Activated gamma-delta T cell treated with anti-CD3 and anti-CD28 coated beads, Interleukin-2, amount 50 U/mL, for 16 hours (primary cell): Measurements from ENCODE around the gene CLIP1.
A peak's percentile ranks its signal among the peaks of the same experiment; 100 is the strongest.
"Not testable (repeated sequence)": the region's sequence is repeated elsewhere in the genome, so short reads cannot be mapped to it uniquely, and the experiment has no call there.

Experiments
- DNase-seq: peaks from one replicate; pipeline ENCODE4 v3.0.0-alpha.2; 2020; ENCODE audit warnings: low read depth

Gene CLIP1

DNA sequence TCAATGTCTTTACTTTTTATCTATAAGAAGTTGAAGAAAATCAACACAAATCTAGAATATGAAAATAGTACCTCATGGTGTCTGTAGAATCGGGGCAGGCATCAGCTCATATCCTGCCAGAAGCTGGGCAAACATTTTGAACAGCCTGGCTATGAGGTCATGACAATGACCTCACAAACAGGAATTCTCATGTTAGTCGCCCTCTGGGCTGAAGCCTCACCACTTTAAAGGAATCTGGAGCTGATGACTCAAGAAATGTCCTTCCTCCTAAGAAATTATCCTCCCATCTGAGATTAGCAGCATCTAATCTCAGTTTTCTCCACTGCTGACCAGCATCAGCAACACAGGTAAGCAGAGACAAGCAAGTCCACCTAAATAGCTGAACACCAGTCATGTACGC is 27.1 kb downstream of the CLIP1 start:
- DNase-seq, result no peak

DNA sequence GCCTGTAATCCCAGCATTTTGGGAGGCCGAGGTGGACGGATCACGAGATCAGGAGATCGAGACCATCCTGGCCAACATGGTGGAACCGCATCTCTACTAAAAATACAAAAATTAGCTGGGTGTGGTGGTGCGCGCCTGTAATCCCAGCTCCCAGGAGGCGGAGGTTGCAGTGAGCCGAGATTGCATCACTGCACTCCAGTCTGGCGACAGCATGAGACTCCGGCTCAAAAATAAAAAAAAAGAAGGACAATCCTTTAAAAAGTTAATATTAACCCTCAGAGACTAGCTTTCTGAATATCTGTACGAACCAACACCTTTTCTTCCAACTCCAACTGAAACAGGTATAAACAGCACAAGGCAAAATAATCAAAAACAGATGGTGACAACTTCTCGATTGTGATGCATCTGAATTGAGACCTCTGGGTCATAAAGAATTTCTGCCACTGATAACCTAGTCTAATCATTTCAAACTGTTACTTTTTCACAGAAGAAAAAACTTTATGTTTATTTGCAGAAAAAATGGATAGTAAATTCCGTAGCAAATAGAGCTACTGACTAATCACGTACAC is 27.8 kb downstream of the CLIP1 start:
- DNase-seq, result no peak

DNA sequence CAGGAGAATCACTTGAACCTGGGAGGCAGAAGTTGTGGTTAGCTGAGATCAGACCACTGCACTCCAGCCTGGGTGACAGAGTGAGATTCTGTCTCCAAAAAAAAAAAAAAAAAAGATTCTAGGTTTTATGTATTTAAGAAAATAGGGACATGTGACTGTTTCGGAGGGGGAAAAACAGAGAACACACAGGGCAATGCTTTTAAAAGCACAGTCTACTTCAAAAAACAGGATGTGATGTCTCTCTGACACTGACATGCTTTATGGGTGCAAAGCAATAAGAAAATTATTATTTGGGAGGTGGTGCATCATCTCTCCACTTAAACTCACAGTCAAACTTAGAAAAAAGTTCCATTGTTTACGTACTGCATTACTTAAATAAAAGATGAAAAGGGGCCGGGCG is 28.7 kb downstream of the CLIP1 start:
- DNase-seq, result no peak

DNA sequence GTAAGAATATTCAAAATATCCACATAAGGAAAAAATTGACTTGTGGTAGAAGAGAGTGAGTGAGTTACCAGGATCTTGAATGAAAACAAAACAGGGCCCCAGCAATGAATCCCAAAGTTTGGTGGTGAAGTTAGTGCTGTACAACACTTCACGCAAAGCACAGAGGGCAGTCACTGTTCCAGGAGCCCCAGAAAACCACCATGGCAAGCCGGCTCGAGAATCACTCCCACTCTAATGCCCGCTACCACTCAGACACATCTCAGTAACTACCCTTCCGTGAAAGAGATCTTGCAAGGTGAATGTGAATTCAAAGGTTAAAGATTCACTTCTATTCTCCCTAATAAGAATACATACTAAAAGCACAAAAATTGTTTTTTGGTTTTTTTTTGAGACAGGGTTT is 30.1 kb downstream of the CLIP1 start:
- DNase-seq, result no peak

DNA sequence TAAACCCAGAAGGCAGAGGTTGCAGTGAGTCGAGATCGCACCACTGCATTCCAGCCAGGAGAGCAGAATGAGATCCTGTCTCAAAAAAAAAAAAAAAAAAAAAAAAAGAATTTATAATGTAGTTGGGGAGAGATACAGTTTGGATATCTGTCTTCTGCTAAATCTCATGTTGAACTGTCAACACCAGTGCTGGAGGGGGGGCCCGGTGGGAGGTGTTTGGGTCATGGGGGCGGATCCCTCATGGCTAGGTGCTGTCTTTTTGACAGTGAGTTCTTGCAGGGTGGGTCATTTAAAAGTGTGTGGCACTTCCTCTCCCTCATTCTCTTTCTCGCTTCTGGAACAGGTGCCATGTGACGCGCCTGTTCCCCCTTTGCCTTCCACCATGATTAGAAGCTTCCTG is 32.8 kb downstream of the CLIP1 start:
- no peak for DNase-seq

DNA sequence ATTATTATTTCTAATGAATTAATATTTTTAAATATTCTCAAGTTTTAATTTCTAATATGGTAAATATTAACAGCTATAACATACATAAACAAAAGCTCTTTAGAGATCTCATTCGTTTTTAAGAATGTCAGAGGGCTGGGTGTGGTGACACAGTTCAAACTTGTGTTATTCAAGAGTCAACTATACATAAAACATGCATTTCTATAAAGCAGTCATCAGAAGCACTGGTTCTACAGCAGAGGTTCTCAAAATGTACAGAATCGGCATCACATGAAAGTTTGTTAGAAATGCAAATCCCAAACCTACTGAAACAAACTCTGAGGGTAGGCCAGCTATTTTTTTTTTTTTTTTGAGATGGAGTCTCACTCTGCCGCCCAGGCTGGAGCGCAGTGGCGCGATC is 34.6 kb downstream of the CLIP1 start:
- DNase-seq, result no peak

DNA sequence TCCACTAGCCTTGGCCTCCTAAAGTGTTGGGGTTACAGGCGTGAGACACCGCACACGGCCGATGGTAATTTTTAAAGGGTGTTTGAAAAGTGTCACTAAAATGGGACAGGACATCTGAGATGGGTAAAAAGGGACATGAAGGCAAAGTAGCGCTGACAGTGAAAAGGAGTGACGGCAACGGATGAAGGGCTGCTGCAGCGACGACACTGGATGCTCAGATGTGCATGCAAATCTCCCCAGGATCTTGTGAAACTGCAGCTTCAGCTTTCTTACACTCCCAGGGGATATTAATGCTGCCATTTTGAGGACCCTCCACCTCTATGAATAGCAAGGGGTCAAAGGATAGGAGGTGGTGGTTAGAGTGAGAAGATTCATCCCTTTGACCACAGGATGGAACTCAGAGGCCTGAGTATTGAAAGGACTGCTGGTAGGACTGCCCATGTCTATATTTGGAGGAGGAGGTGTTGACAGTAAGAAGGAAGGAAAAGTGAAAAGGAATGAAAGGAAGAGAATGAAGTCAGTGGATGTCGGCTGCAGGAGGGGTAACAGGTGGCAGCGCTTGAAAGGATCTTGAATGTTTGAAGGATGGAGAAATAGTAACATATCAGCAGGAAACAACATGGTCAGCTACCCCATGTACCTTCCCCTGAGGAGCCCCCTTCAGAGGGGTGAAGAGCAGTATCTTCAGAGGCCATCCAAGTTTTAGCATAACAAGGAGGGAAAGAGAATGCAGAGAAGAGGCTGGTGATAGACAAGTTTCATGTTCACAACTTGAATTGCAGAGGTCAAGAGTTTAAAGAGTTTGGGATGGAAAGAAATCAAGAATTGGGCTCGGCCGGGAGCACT is 37.1 kb downstream of the CLIP1 start:
- no peak for DNase-seq

DNA sequence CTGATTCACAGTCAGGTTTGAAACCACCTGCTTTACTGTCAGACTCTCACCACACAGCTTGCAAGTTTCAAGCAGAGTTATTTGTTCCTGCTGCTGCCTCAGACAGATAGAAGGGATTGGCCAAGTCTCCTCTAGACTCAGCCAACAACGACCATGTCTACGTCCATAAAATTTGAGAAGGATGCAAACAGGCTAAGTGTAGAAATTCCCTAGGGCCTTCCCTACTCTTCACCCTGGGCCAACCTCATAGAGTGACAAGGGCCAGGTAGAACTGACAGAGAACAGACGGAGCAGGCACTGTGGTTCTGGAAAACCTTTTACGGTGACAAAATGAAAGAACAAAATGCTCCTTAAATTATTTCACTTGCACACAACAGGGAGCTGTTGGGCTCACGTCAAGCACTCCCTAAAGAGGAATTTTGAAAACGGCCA is 39.5 kb downstream of the CLIP1 start:
- DNase-seq, result no peak

DNA sequence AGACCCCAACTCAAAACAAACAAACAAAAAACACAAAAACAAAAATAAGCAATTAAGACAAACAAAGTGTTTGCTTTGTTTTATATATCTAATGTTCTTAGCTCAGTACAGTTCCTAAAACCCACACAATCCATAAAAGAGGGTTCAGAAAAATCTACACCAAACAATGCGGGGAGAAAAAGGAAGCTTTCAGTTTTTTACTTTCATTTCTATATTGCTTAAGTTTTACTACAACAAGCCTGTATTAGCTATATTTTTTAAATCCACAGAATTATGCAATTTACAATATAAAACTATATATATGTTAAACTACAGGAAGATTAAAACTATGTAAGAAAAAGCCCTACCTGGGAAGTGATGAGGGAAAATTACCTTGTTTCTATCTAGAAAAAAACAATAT is 41.4 kb downstream of the CLIP1 start:
- no peak for DNase-seq

DNA sequence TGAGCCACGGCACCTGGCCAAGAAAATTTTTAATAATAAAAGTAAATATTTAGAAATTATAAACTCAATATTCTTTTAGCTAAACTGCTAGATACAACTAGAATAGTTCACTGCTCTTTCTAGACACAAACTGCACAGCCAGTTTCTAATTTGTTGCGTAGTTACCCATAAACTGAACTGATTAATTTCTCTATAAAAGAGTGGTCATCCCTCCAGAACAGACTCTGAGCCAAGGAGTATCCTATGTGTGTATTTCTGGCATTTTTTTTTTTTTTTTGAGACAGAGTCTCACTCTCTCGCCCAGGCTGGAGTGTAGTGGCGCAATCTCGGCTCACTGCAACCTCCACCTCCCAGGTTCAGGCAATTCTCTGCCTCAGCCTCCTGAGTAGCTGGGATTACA is 45.7 kb downstream of the CLIP1 start:
- not testable (repeated sequence) for DNase-seq

DNA sequence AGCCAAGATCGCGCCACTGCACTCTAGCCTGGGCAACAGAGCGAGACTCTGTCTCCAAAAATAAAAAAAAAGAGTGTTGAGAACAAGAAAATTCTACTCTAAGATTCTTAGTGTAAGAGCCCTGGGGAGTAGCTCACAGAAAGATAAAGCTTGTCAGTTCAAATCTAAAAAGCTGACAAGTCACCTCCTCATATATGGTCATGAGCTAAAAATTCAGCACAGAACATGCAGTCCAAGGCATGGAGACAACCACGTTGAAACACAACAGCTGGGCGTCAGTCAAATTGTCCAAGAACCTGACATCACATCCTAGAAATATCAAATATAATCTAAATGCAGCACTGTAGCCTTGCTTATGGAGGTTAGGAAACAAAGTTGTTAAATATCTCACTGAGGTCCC is 47.8 kb downstream of the CLIP1 start:
- no peak for DNase-seq

DNA sequence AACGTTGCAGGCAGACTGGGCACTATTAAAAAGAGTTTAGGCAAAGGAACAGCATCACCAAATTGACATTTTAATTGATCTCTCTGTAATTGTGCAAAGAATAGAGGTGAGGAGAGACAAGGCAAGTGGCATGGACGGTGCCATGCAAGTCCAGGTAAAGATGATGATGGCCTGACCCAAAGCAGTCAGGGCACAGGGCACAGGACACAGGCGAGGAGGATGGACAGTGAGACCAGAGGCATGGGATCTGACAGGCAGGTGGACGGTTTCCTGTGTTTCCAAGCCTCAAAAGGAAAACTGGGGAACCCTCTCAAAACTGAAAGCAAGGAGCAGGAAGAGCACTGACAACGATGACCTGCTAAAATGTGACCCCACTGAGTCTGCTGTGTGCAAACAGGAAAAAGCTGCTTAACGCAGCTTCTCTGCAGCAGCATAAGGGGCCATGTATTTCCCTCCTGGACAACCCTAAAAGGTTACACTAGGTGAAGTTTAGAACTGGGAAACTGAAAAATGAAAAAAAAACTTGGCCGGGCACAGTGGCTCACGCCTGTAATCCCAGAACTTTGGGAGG is 50.9 kb downstream of the CLIP1 start:
- no peak for DNase-seq

DNA sequence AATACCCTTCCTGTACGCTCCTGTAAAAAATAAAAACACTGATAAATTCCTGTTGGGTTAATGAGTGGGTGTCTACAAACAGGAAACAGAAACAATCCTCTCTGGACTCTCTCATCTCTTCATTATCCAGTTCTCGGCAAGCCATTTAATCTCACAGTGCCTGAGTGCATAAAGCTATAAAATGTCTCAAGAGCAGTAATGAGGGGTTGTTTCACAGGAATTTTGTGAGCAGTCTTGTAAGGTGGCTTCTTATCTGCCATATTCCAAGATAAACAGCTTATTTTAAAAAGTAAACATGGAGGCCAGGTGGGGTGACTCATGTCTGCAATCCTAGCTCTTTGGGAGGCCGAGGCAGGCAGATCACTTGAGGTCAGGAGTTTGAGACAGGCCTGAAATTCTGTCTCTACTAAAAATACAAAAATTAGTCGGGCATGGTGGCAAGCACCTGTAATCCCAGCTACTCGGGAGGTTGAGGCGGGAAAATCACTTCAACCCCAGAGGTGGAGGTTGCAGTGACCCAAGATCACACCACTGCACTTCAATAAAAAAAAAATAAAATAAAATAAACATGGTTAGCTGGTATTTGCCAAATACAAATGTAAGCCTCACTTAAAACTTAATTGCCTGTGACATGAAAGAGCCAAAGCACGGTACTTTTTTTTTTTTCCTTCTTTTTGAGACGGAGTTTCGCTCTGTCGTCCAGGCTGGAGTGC is 54.0 kb downstream of the CLIP1 start:
- DNase-seq, result no peak

DNA sequence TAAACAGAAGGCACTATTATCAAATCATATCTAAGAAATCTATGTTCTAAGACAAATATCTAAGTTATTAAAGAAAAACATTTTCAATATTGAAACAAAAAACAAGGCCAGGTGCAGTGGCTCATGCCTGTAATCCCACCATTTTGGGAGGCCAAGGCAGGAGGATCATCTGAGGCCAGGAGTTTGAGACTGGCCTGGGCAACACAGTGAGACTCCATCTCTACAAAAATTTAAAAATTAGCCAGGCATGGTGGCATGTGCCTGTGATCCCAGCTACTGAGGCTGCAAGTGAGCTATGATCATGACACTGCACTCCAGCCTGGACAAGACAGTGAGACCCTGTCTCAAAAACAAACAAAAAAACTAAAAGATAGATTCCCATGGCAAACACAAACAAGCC is 54.8 kb downstream of the CLIP1 start:
- not testable (repeated sequence) for DNase-seq

DNA sequence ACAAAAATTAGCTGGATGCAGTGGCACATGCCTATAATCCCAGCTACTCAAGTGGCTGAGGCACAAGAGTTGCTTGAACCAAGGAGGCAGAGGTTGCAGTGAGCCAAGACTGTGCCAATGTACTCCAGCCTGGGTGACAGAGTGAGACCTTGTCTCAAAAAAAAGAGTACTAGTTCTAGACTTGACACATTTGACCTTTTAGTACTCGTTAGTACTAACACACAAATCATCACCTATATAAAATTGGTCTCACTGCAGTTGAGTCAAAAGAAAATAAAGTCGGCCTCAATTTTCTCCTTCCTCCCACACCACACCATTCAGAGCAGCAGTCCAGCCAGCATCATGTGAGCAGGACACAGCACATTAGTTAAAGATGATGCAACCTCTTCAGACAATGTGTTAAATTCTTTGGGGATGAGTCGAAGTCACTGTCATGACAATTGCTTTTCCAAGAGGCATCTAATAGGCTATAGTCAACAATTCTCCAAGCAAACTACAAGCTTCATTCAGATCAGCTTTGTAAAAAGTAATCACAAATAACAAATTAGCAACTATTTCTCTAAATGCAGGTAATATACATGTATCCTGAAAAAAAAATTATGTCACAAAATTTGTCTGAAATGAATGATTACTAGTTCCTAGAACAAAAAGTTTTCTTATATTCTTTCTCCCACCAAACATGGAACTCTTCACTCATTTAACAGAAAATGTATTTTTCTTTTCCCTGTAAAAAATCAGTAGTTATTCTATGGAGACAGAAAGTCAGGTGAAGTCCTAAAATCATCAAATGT is 55.6 kb downstream of the CLIP1 start:
- no peak for DNase-seq

DNA sequence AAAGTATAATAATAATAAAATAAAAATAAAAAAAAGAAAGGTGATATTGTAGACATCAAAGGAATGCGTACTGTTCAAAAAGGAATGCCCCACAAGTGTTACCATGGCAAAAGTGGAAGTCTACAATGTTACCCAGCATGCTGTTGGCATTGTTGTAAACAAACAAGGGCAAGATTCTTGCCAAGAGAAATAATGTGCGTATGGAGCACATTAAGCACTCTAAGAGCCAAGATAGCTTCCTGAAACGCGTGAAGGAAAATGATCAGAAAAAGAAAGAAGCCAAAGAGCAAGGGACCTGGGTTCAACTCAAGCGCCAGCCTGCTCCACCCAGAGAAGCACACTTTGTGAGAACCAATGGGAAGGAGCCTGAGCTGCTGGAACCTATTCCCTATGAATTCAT is 57.2 kb downstream of the CLIP1 start:
- not testable (repeated sequence) for DNase-seq

DNA sequence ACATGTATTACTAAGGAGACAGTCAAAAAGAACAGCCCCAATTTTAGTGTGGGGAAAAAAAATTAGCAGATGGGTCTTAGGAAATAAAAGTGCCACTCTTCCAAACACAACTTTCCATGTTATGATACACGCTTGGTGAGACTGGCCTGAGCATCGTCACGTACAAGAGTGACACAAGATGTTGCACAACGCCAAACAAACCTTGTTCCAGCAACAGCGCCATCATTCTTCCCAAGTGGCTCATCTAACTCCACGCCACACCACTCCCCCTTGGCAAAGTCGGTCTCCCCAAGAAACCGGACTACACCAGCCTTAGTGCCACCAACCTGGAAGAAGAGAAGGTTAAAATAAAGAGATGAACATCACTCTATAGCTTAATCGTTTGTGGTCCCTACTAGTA is 58.7 kb downstream of the CLIP1 start:
- no peak for DNase-seq

DNA sequence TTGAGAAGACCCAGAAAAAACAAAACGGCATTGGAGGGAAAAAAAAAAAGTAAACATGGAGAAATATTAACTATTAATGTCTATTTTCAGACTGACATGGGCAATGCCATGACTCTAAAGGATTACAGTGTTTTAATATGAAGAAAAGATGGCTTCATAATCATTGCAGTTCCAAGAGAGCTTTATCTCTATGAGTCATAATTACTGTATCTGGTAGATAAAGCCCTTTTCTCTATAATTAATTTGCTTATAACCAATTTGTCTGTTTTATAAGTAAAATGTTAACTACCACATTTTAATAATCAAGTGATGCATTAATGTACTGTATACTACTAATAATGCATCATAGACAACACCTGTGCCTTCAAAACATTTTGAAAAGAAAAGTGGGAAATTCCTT is 59.7 kb downstream of the CLIP1 start:
- no peak for DNase-seq

DNA sequence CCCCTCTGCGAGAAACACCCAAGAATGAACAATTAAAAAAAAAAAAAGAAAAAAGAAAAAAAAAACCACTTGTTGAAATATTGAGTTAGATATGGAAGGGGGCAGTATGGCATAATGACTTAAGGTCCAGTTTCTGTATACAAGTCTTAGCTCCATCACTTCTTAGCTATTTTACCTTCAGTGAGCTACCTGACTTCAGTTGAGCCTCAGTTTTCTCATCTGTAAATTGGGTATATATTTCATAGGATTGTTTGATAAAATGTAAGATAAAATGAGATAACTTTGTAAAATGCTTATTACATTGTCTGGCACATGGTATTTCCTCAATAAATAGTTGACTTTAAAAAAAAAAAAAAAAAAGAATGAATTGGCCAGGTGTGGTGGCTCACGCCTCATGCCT is 64.1 kb downstream of the CLIP1 start:
- not testable (repeated sequence) for DNase-seq

DNA sequence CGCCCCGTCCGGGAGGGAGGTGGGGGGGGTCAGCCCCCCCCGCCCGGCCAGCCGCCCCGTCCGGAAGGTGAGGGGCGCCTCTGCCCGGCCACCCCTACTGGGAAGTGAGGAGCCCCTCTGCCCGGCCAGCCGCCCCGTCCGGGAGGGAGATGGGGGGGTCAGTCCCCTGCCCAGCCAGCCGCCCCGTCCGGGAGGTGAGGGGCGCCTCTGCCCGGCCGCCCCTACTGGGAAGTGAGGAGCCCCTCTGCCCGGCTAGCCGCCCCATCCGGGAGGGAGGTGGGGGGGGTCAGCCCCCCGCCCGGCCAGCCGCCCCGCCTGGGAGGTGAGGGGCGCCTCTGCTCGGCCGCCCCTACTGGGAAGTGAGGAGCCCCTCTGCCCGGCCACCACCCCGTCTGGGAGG is 64.9 kb downstream of the CLIP1 start:
- DNase-seq, result not testable (repeated sequence)

DNA sequence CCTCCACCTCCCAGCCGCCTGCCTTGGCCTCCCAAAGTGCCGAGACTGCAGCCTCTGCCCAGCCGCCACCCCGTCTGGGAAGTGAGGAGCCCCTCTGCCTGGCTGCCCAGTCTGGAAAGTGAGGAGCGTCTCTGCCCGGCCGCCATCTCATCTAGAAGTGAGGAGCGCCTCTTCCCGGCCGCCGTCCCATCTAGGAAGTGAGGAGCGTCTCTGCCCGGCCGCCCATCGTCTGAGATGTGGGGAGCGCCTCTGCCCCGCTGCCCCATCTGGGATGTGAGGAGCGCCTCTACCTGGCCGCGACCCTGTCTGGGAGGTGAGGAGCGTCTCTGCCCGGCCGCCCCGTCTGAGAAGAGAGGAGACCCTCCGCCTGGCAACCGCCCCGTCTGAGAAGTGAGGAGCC is 65.5 kb downstream of the CLIP1 start:
- not testable (repeated sequence) for DNase-seq

DNA sequence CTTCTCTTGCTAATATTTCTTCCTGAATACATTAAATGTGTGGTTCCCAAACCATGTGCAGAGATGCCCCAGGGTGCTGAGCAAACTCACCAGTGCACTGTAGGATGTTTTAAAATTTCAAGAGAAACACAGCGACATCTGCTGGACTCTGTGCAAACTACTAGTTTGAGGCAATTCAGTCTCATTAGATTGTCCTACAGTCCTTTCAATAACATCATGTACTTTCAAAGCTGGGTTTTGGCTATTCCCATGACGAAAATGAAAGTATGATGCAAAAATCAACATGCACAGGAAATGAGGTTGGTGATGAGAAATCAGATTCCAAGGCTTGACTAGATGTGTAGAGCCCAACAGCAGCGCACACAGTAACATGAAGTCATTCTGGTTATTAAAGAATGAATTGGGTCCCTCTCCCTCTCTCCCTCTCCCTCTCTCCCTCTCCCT is 66.3 kb downstream of the CLIP1 start:
- peak; percentile 32 for DNase-seq
